DOHH2 (cell line): ENCODE results near the gene PREX1.
A peak's percentile ranks its signal among the peaks of the same experiment; 100 is the strongest.

Experiments used
- H3F3A ChIP-seq: fragments of 200-600 bp; sonication (generic), shearing (Covaris generic); 2 replicates; pipeline ENCODE4 v1.6.0; 2016; ENCODE audit warnings: antibody characterized with exemption, mild to moderate bottlenecking; ENCODE audit not compliant: control insufficient read depth, insufficient read depth
- H3K27ac ChIP-seq: fragments of 200-600 bp; sonication (generic); 2 replicates; pipeline ENCODE4 v1.5.1; 2014; ENCODE audit warnings: low read depth, mild to moderate bottlenecking, low read length, moderate library complexity
- H3K27me3 ChIP-seq: fragments of 200-600 bp; sonication (generic); 2 replicates; pipeline ENCODE4 v1.6.1; 2014; ENCODE audit warnings: mild to moderate bottlenecking, low read length, mixed read lengths; ENCODE audit not compliant: control insufficient read depth
- H3K36me3 ChIP-seq: fragments of 200-600 bp; sonication (generic); 2 replicates; pipeline ENCODE4 v1.6.1; 2014; ENCODE audit warnings: mild to moderate bottlenecking, low read length, moderate library complexity, mixed read lengths; ENCODE audit not compliant: control insufficient read depth
- H3K4me1 ChIP-seq: fragments of 200-600 bp; sonication (generic); 2 replicates; pipeline ENCODE4 v1.6.1; 2014; ENCODE audit warnings: mild to moderate bottlenecking, low read length, mixed read lengths; ENCODE audit not compliant: control insufficient read depth
- H3K4me2 ChIP-seq: fragments of 200-600 bp; sonication (generic); 2 replicates; pipeline ENCODE4 v1.6.0; 2014; ENCODE audit warnings: mild to moderate bottlenecking, low read length, moderate library complexity
- H3K4me3 ChIP-seq: fragments of 200-600 bp; sonication (generic); 2 replicates; pipeline ENCODE4 v1.5.1; 2014; ENCODE audit warnings: mild to moderate bottlenecking, low read length, mixed read lengths
- H3K79me2 ChIP-seq: fragments of 200-600 bp; sonication (generic); 2 replicates; pipeline ENCODE4 v1.6.1; 2014; ENCODE audit warnings: mild to moderate bottlenecking, low read length, mixed read lengths; ENCODE audit not compliant: control insufficient read depth
- H3K9me2 ChIP-seq: fragments of 200-600 bp; sonication (generic); replicated peaks from 2 replicates; pipeline ENCODE4 v1.6.1; 2014; ENCODE audit warnings: mild to moderate bottlenecking, low read length, mixed read lengths; ENCODE audit not compliant: control insufficient read depth
- H3K9me3 ChIP-seq: fragments of 200-600 bp; sonication (generic); 2 replicates; pipeline ENCODE4 v1.6.1; 2014; ENCODE audit warnings: antibody characterized with exemption, low read length, mixed read lengths; ENCODE audit not compliant: control insufficient read depth, insufficient read depth
- H4K20me1 ChIP-seq: fragments of 200-600 bp; sonication (generic); 2 replicates; pipeline ENCODE4 v1.6.0; 2014; ENCODE audit warnings: low read depth, mild to moderate bottlenecking, antibody characterized with exemption, low read length, moderate library complexity; ENCODE audit not compliant: control insufficient read depth, insufficient read depth
- EZH2phosphoT487 ChIP-seq: fragments of 200-600 bp; sonication (generic); IDR thresholded peaks from 2 replicates; pipeline ENCODE4 v1.6.1; 2017; ENCODE audit warnings: borderline replicate concordance, mild to moderate bottlenecking, antibody characterized with exemption, low read length, moderate library complexity, mixed read lengths
- TF ChIP-seq, protein P1 (sequence below): fragments of 200-600 bp; sonication (generic); IDR thresholded peaks from one replicate; pipeline ENCODE4 v1.5.1; 2014; ENCODE audit warnings: antibody characterized with exemption, mild to moderate bottlenecking, low read depth, low read length; ENCODE audit not compliant: poor library complexity, severe bottlenecking

Gene PREX1

DNA sequence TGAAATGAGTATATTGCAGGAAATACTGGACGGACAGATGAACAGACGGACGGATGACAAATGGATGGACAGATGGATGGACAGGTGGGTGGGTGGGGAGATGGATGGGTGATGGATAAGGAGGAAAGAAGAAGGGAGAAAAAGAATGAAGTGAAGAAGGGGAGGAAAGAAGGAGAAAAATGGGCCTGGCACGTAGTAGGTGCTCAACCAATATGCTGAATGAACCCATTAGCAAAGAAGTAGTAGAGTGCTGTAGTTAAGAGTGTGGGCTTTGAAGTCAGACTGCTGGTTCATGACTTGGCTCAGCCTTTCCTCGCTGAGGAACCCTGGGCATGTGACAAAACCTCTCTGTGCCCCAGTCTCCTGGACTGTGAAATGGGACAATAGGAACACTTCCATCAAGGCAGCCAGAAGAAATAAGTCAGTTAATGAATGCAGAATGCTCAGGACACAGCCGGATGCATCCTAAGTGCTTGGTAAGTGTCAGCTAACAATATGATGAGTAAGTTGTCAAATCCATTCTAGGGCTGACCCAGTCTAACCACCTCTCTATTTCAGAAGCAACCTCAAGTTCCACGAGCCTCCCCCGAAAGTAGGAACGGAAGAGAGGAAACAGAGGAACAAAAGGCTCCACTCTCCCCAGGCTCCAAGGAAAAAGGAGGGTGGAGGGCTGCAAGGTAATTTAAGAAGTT is 37.9 kb downstream of the PREX1 start:
- peaks cover 27% of the 10 kb centered on the region for H3K4me1 ChIP-seq
- TF ChIP-seq, protein P1, sequence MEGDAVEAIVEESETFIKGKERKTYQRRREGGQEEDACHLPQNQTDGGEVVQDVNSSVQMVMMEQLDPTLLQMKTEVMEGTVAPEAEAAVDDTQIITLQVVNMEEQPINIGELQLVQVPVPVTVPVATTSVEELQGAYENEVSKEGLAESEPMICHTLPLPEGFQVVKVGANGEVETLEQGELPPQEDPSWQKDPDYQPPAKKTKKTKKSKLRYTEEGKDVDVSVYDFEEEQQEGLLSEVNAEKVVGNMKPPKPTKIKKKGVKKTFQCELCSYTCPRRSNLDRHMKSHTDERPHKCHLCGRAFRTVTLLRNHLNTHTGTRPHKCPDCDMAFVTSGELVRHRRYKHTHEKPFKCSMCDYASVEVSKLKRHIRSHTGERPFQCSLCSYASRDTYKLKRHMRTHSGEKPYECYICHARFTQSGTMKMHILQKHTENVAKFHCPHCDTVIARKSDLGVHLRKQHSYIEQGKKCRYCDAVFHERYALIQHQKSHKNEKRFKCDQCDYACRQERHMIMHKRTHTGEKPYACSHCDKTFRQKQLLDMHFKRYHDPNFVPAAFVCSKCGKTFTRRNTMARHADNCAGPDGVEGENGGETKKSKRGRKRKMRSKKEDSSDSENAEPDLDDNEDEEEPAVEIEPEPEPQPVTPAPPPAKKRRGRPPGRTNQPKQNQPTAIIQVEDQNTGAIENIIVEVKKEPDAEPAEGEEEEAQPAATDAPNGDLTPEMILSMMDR: no peak
- no peak for TF ChIP-seq EZH2phosphoT487
- no peaks in the 10 kb centered on the region for H3K79me2 ChIP-seq
- H3K9me2 ChIP-seq: no peaks in the 10 kb centered on the region
- no peaks in the 10 kb centered on the region for H4K20me1 ChIP-seq
- no peak overlapping the region for H3K4me3 ChIP-seq
- no peaks in the 10 kb centered on the region; the same call in 1 of the 2 replicates for H3K27me3 ChIP-seq
- no peak overlapping the region for H3K27ac ChIP-seq
- H3F3A ChIP-seq: peaks cover 4% of the 10 kb centered on the region; the same call in 1 of the 2 replicates
- no peak overlapping the region for H3K4me2 ChIP-seq
- no peaks in the 10 kb centered on the region for H3K36me3 ChIP-seq
- no peaks in the 10 kb centered on the region for H3K9me3 ChIP-seq

DNA sequence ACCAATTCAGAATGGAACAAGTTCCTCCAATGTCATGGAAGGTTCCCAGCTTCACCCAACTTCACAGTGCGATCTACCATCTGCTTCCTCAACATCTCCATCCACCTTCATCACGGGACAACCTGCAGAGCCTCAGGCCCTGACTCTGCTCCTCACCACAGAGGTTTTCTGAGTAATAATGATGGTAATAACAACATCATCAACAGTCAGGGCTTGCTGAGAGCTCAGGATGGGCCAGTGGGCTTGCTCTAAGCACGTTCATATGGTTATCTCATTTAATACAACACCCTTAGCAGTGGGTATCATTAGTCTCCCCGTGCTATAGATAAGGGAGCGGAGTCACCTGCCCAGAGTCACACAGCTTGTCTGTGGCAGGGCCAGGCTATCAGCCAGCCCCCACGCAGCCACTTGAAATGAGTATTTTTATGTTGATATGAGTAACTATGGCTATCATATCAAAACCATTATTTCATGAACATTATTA is 38.6 kb downstream of the PREX1 start:
- peaks cover 30% of the 10 kb centered on the region for H3K4me1 ChIP-seq
- no peaks in the 10 kb centered on the region; the same call in 1 of the 2 replicates for H3K27me3 ChIP-seq
- peaks cover 4% of the 10 kb centered on the region; the same call in 1 of the 2 replicates for H3F3A ChIP-seq
- no peaks in the 10 kb centered on the region for H3K79me2 ChIP-seq
- peak overlapping the region; percentile 29 for H3K27ac ChIP-seq
- no peaks in the 10 kb centered on the region for H4K20me1 ChIP-seq
- H3K4me3 ChIP-seq: peak overlapping the region; percentile 18
- no peaks in the 10 kb centered on the region for H3K9me2 ChIP-seq
- no peaks in the 10 kb centered on the region for H3K36me3 ChIP-seq
- TF ChIP-seq, protein P1: no peak
- no peak for TF ChIP-seq EZH2phosphoT487
- peak overlapping the region; percentile 45 for H3K4me2 ChIP-seq
- no peaks in the 10 kb centered on the region for H3K9me3 ChIP-seq

DNA sequence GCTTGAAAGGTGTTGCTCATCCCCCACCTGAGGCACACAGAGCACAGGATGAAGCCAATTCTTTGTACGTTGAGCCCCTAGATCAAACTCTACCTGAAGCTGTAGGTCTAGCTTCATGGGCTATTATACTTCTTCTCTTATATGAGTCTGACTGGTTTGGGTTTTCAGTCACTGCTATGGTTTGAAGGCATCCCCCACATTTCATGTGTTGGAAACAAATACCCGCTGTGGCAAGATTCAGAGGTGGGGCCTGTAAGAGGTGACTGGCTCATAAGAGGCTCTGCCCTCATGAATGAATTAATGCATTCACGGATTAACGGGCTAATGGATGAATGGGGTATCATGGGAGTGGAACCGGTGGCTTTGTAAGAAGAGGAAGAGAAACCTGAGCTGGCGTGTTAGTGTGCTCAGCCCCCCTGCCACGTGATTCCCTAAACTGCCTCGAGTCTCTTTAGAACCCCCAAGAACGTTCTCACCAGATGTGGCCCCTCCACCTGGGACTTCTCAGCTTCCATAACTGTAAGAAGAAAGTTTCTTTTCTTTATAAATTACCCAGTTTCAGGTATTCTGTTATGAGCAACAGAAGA is 39.2 kb downstream of the PREX1 start:
- TF ChIP-seq, protein P1: no peak
- TF ChIP-seq EZH2phosphoT487: no peak
- H3K4me1 ChIP-seq: peaks cover 36% of the 10 kb centered on the region
- peak overlapping the region; percentile 18 for H3K4me3 ChIP-seq
- peaks cover 7% of the 10 kb centered on the region; the same call in 1 of the 2 replicates for H3F3A ChIP-seq
- H3K79me2 ChIP-seq: no peaks in the 10 kb centered on the region
- no peaks in the 10 kb centered on the region for H3K9me3 ChIP-seq
- no peaks in the 10 kb centered on the region for H3K9me2 ChIP-seq
- H4K20me1 ChIP-seq: no peaks in the 10 kb centered on the region
- peak overlapping the region; percentile 29 for H3K27ac ChIP-seq
- H3K4me2 ChIP-seq: peak overlapping the region; percentile 45
- no peaks in the 10 kb centered on the region for H3K36me3 ChIP-seq
- no peaks in the 10 kb centered on the region; the same call in 1 of the 2 replicates for H3K27me3 ChIP-seq
